Thymus (tissue), 11 donors: ENCODE data around the gene ASB6. TPM values are rescaled to one million over a fixed set of nuclear protein-coding genes. Genes with fewer than 3 reads are reported as not detected.

Source experiments
- DNase-seq, 9 donors: peaks; one replicate each; pipeline ENCODE4 v3.0.0-alpha.2; 2013; ENCODE audit warnings: low spot score in 9 of 9, low read depth in 6 of 9, missing footprints in 1 of 9
- H3K27ac ChIP-seq, 2 donors: one replicate each; pipeline ENCODE4 v1.5.1; 2013; ENCODE audit warnings: control low read depth in 1 of 2, low read depth in 1 of 2, low read length in 1 of 2, mild to moderate bottlenecking in 1 of 2, moderate library complexity in 1 of 2
- H3K27me3 ChIP-seq, 2 donors: one replicate each; pipeline ENCODE4 v1.5.1; 2013; ENCODE audit warnings: low read length in 1 of 2; ENCODE audit not compliant: control insufficient read depth in 2 of 2, insufficient read depth in 1 of 2
- H3K36me3 ChIP-seq, 2 donors: one replicate each; pipeline ENCODE4 v1.5.1; 2013; ENCODE audit warnings: low read length in 1 of 2, mild to moderate bottlenecking in 1 of 2, moderate library complexity in 1 of 2; ENCODE audit not compliant: control insufficient read depth in 2 of 2, insufficient read depth in 2 of 2
- H3K4me1 ChIP-seq, 2 donors: one replicate each; pipeline ENCODE4 v1.5.1; 2013; ENCODE audit warnings: low read length in 2 of 2; ENCODE audit not compliant: control insufficient read depth in 2 of 2, insufficient read depth in 2 of 2
- H3K4me3 ChIP-seq, 2 donors: one replicate each; pipeline ENCODE4 v1.5.1; 2013; ENCODE audit warnings: low read length in 2 of 2, control low read depth in 1 of 2, mild to moderate bottlenecking in 1 of 2
- H3K9me3 ChIP-seq, 2 donors: one replicate each; pipeline ENCODE4 v1.5.1; 2013; ENCODE audit warnings: low read length in 1 of 2, mild to moderate bottlenecking in 1 of 2; ENCODE audit not compliant: control insufficient read depth in 2 of 2, insufficient read depth in 1 of 2
- WGBS: extraction: QIAGEN DNeasy Blood & Tissue Kit; methylation state at CpG from one replicate; pipeline ENCODE4 v1.1.7; 2013; 5-methylcytosine and 5-hydroxymethylcytosine counted together
- polyA plus RNA-seq: library from polyadenylated mRNA; stranded (reverse); fragments of 200-250 nt; gene quantifications from one replicate; pipeline ENCODE4 v1.2.3, GENCODE V29; 2013
- total RNA-seq: library from RNA; stranded (reverse); fragments of 120-200 nt; gene quantifications from one replicate; pipeline ENCODE4 v1.2.4, GENCODE V29; 2013
- donor health status: healthy.

Gene ASB6
- total and polyA plus RNA-seq, 2 donors = 8.8 to 20.5 TPM

- no peak for DNase-seq
- no peaks in the 10 kb centered on the region for H3K9me3 ChIP-seq
- H3K4me3 ChIP-seq = no peak overlapping the region
- H3K4me1 ChIP-seq = no peaks in the 10 kb centered on the region
- peaks cover 0 to 57% of the 10 kb centered on the region in 2 donors for H3K27me3 ChIP-seq
- no peak overlapping the region for H3K27ac ChIP-seq
- WGBS = 85% methylated on average over 9 of the region's 9 CpGs
- no peaks in the 10 kb centered on the region for H3K36me3 ChIP-seq
These were observed 37.6 kb upstream of the ASB6 start for GRCh38 chr9:129679537-129679936.

DNA sequence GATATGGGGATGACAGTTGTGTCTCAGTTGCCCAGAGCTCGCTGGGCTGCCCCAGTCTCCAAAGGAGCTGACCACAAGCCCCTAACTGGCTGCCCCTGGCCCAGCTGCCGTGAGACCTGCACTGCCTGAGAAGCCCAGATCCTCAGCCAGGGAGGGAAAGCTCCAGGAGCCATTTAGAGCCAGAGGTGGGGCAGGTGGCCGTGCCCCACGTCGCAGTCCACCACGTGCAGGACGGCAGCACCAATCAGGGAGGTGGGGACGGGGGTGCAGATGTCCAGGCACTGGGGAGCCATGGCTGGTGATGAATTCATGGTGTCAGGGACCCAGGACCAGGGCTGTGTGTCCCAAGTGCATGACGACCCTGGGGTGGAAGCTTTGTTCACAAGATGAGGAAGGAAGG is 36.9 kb upstream of the ASB6 start:
- 89% methylated on average over 9 of the region's 9 CpGs for WGBS
- DNase-seq = no peak
- H3K36me3 ChIP-seq = no peaks in the 10 kb centered on the region
- no peak overlapping the region for H3K27ac ChIP-seq
- H3K27me3 ChIP-seq = peaks cover 0 to 62% of the 10 kb centered on the region in 2 donors
- no peaks in the 10 kb centered on the region for H3K9me3 ChIP-seq
- H3K4me3 ChIP-seq = no peak overlapping the region
- no peaks in the 10 kb centered on the region for H3K4me1 ChIP-seq

DNA sequence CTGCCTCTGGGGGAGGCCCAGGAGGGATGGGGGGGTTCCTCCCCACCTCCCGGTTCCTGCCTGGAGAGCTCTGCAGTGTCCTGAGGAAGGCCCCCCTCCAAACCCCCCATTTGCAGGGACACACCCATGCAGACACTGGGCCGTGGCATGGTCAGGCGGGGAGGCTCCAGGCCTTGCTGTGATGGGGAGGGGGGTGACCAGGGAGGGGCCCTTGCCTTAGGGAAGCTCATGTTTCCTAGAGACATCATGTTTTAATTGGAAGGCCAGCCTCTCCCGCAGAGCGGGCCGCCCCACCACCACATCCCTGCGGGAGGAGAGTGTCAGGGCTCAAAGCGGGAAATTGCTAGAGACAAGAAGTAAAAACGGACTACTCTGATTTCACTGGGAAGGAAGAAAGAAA is 35.5 kb upstream of the ASB6 start:
- peaks cover 0 to 69% of the 10 kb centered on the region in 2 donors for H3K27me3 ChIP-seq
- WGBS = 77% methylated on average over 9 of the region's 9 CpGs
- no peak for DNase-seq
- H3K27ac ChIP-seq = no peak overlapping the region
- H3K9me3 ChIP-seq = no peaks in the 10 kb centered on the region
- no peaks in the 10 kb centered on the region for H3K4me1 ChIP-seq
- no peaks in the 10 kb centered on the region for H3K36me3 ChIP-seq
- H3K4me3 ChIP-seq = no peak overlapping the region

- Histone ChIP-seq H3K4me1 (no peaks in the 10 kb centered on the region), H3K36me3 (no peaks in the 10 kb centered on the region), H3K27ac (no peak overlapping the region), H3K27me3 (peaks cover 0 to 71% of the 10 kb centered on the region in 2 donors), H3K4me3 (no peak overlapping the region), H3K9me3 (no peaks in the 10 kb centered on the region)
- 89% methylated on average over 12 of the region's 12 CpGs for WGBS
- no peak for DNase-seq
These were observed 35.0 kb upstream of the ASB6 start for GRCh38 chr9:129676975-129677374.

GRCh38 chr9:129676287-129676686 is 34.3 kb upstream of the ASB6 start:
- Histone ChIP-seq H3K27ac (no peak overlapping the region), H3K9me3 (no peaks in the 10 kb centered on the region), H3K27me3 (peaks cover 0 to 70% of the 10 kb centered on the region in 2 donors), H3K4me1 (no peaks in the 10 kb centered on the region), H3K36me3 (no peaks in the 10 kb centered on the region), H3K4me3 (no peak overlapping the region)
- 90% methylated on average over 4 of the region's 4 CpGs for WGBS
- no peak for DNase-seq

DNA sequence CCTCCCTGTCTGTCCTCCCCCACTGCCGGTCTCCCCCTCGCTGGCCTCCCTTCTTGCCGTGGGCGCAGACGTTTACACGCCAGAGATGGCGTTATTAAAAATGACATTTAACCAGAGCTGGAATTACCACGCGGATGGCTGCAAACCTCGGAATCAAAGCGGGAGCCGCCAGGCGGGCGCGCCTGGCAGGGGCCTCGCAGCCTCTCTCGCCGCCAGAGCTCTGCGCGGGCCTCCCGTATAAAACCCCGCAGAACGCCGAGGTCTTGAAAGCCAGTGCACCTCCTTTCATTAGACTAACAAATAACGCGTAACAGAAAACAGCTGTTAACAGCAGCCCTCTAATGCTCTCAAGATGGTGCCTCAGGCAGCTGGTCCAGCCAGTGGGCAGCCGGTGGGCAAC is 33.7 kb upstream of the ASB6 start:
- no peak overlapping the region for H3K4me3 ChIP-seq
- WGBS = 87% methylated on average over 27 of the region's 27 CpGs
- H3K27ac ChIP-seq = no peak overlapping the region
- peaks cover 0 to 76% of the 10 kb centered on the region in 2 donors for H3K27me3 ChIP-seq
- no peak for DNase-seq
- no peaks in the 10 kb centered on the region for H3K9me3 ChIP-seq
- no peaks in the 10 kb centered on the region for H3K4me1 ChIP-seq
- no peaks in the 10 kb centered on the region for H3K36me3 ChIP-seq

DNA sequence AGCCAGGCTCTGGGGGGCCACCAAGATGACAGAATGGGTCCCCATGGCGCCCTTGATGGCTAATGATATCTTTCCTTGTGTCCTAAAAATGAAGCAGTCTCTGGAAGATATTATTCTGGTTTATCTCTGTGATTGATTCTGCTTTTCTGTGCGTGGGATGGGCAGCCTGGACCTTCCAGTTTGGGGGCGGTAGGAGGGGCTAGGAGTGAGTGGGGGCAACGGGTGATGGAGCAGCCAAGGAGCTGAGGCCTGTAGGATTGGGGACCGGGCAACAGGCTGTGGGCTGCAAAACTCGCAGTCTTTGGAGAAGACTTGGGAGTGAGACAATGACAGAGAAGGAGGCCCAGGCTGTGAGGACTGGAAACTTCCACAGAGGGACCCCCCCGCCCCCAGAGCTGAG is 32.3 kb upstream of the ASB6 start:
- Histone ChIP-seq H3K4me1 (no peaks in the 10 kb centered on the region), H3K27ac (no peak overlapping the region), H3K36me3 (no peaks in the 10 kb centered on the region), H3K9me3 (no peaks in the 10 kb centered on the region), H3K4me3 (no peak overlapping the region), H3K27me3 (peaks cover 0 to 81% of the 10 kb centered on the region in 2 donors)
- no peak for DNase-seq
- 93% methylated on average over 7 of the region's 7 CpGs for WGBS

- no peaks in the 10 kb centered on the region for H3K4me1 ChIP-seq
- no peak for DNase-seq
- 80% methylated on average over 12 of the region's 12 CpGs for WGBS
- H3K27ac ChIP-seq = no peak overlapping the region
- H3K9me3 ChIP-seq = no peaks in the 10 kb centered on the region
- H3K27me3 ChIP-seq = peaks cover 0 to 80% of the 10 kb centered on the region in 2 donors
- no peaks in the 10 kb centered on the region for H3K36me3 ChIP-seq
- no peak overlapping the region for H3K4me3 ChIP-seq
These were observed 31.7 kb upstream of the ASB6 start for GRCh38 chr9:129673602-129674001.

DNA sequence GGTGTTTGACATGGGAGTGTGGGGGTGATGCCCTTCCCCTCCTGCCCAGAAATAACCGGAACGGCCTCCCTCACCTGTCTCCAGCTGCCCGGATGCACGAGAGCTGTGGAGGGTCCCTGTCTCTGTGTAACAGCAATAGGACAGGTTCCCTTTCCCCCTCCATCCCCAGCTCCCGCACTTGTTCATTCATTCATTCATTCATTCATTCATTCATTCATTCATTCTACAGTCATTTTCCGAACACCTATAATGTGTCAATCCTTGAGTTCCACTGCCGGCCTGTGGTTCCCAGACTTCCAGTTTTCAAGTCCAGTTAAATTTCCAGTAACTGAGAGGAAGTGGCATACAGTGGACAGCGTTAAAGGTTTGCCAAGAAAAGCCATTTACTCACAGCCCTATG is 30.8 kb upstream of the ASB6 start:
- Histone ChIP-seq H3K27ac (no peak overlapping the region), H3K36me3 (no peaks in the 10 kb centered on the region), H3K4me3 (no peak overlapping the region), H3K27me3 (peaks cover 7 to 81% of the 10 kb centered on the region in 2 donors), H3K4me1 (no peaks in the 10 kb centered on the region), H3K9me3 (no peaks in the 10 kb centered on the region)
- DNase-seq = no peak
- 92% methylated on average over 8 of the region's 8 CpGs for WGBS

DNA sequence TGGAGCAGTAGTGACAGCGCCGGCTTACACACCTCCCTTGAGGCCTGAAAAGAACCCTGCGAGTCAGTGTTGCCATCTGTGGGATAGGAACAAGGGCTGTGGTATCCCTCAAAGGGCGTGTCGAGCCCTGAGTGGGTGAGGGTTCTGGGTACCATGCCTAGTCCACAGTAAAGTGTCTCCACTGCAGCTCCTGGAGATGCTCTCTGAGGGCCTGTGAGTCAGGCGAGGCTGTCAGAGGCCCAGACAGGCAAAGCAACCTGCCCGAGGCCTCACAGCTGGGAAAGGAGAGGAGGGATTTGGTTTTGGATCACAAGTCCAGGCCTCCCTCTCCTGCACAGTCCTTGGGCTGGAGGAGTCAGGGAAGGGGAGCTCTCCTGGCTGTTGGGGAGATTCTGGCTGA is 29.6 kb upstream of the ASB6 start:
- WGBS = 89% methylated on average over 7 of the region's 7 CpGs
- DNase-seq = no peak
- H3K36me3 ChIP-seq = no peaks in the 10 kb centered on the region
- no peak overlapping the region for H3K4me3 ChIP-seq
- H3K9me3 ChIP-seq = no peaks in the 10 kb centered on the region
- H3K27me3 ChIP-seq = peaks cover 16 to 82% of the 10 kb centered on the region in 2 donors
- no peak overlapping the region for H3K27ac ChIP-seq
- no peaks in the 10 kb centered on the region for H3K4me1 ChIP-seq
